ENCODE measurements around the gene LSR. TPM values are rescaled to one million over a fixed set of nuclear protein-coding genes. Genes with fewer than 3 reads are reported as not detected.
A peak's percentile ranks its signal among the peaks of the same experiment; 100 is the strongest.

The LSR gene
- total and polyA plus RNA-seq, 4 donors = 2.0 to 29.4 (median 23.3) TPM

- Histone ChIP-seq H3K27ac (ENCODE audit: low read depth, low read length) (no peak overlapping the region), H3K27me3 (ENCODE audit: control insufficient read depth, insufficient read depth, low read length) (no peaks in the 10 kb centered on the region), H3K36me3 (ENCODE audit: control insufficient read depth, insufficient read depth, low read length) (peaks cover 28% of the 10 kb centered on the region), H3K4me1 (ENCODE audit: control insufficient read depth, insufficient read depth, low read length) (peaks cover 38% of the 10 kb centered on the region), H3K9me3 (ENCODE audit: control insufficient read depth, insufficient read depth, low read length) (no peaks in the 10 kb centered on the region), H3K4me3 (ENCODE audit: low read depth, low read length) (no peak overlapping the region)
- WGBS (ENCODE audit: insufficient coverage) = 94% methylated on average over 8 of the region's 10 CpGs
- no peak for DNase-seq (ENCODE audit: low read depth in 4 of 6, low spot score in 6 of 6)
These were observed 17.2 kb downstream of the LSR start for GRCh38 chr19:35265900-35266519.

GRCh38 chr19:35266520-35267352 lies 17.9 kb downstream of the LSR start:
- no peaks in the 10 kb centered on the region for H3K9me3 ChIP-seq (ENCODE audit: control insufficient read depth, insufficient read depth, low read length)
- 32% methylated on average over 28 of the region's 39 CpGs for WGBS (ENCODE audit: insufficient coverage)
- H3K4me1 ChIP-seq (ENCODE audit: control insufficient read depth, insufficient read depth, low read length) = peaks cover 44% of the 10 kb centered on the region
- peak overlapping the region; percentile 87 for H3K27ac ChIP-seq (ENCODE audit: low read depth, low read length)
- peak overlapping the region; percentile 71 for H3K4me3 ChIP-seq (ENCODE audit: low read depth, low read length)
- H3K36me3 ChIP-seq (ENCODE audit: control insufficient read depth, insufficient read depth, low read length) = peaks cover 35% of the 10 kb centered on the region
- DNase-seq (ENCODE audit: low read depth in 4 of 6, low spot score in 6 of 6) = no peak
- H3K27me3 ChIP-seq (ENCODE audit: control insufficient read depth, insufficient read depth, low read length) = no peaks in the 10 kb centered on the region

- Histone ChIP-seq H3K36me3 (ENCODE audit: control insufficient read depth, insufficient read depth, low read length) (peaks cover 42% of the 10 kb centered on the region), H3K4me1 (ENCODE audit: control insufficient read depth, insufficient read depth, low read length) (peaks cover 38% of the 10 kb centered on the region), H3K27me3 (ENCODE audit: control insufficient read depth, insufficient read depth, low read length) (no peaks in the 10 kb centered on the region), H3K27ac (ENCODE audit: low read depth, low read length) (peak overlapping the region; percentile 87), H3K9me3 (ENCODE audit: control insufficient read depth, insufficient read depth, low read length) (no peaks in the 10 kb centered on the region), H3K4me3 (ENCODE audit: low read depth, low read length) (peak overlapping the region; percentile 71)
- under 1% methylated on average over 31 of the region's 40 CpGs for WGBS (ENCODE audit: insufficient coverage)
- peak in 3 of 6 donors; percentile 13 to 23 (median 15) for DNase-seq (ENCODE audit: low read depth in 4 of 6, low spot score in 6 of 6)
These were observed 18.6 kb downstream of the LSR start for GRCh38 chr19:35267353-35267817.

GRCh38 chr19:35267818-35268535 lies 19.2 kb downstream of the LSR start:
- Histone ChIP-seq H3K36me3 (ENCODE audit: control insufficient read depth, insufficient read depth, low read length) (peaks cover 48% of the 10 kb centered on the region), H3K4me3 (ENCODE audit: low read depth, low read length) (peak overlapping the region; percentile 71), H3K27me3 (ENCODE audit: control insufficient read depth, insufficient read depth, low read length) (no peaks in the 10 kb centered on the region), H3K9me3 (ENCODE audit: control insufficient read depth, insufficient read depth, low read length) (no peaks in the 10 kb centered on the region), H3K27ac (ENCODE audit: low read depth, low read length) (peak overlapping the region; percentile 87), H3K4me1 (ENCODE audit: control insufficient read depth, insufficient read depth, low read length) (peaks cover 36% of the 10 kb centered on the region)
- WGBS (ENCODE audit: insufficient coverage) = 0% methylated on average over 95 of the region's 100 CpGs
- peak; percentile 38 to 94 (median 70) for DNase-seq (ENCODE audit: low read depth in 4 of 6, low spot score in 6 of 6)

- under 1% methylated on average over 104 of the region's 126 CpGs for WGBS (ENCODE audit: insufficient coverage)
- Histone ChIP-seq H3K27me3 (ENCODE audit: control insufficient read depth, insufficient read depth, low read length) (no peaks in the 10 kb centered on the region), H3K27ac (ENCODE audit: low read depth, low read length) (peak within 1 kb of the TSS; percentile 87), H3K36me3 (ENCODE audit: control insufficient read depth, insufficient read depth, low read length) (peaks cover 56% of the 10 kb centered on the region), H3K9me3 (ENCODE audit: control insufficient read depth, insufficient read depth, low read length) (no peaks in the 10 kb centered on the region), H3K4me3 (ENCODE audit: low read depth, low read length) (peak within 1 kb of the TSS; percentile 71), H3K4me1 (ENCODE audit: control insufficient read depth, insufficient read depth, low read length) (peaks cover 36% of the 10 kb centered on the region)
- peak in 5 of 6 donors; percentile 46 to 92 (median 59) for DNase-seq (ENCODE audit: low read depth in 4 of 6, low spot score in 6 of 6)
These were observed 20.0 kb downstream of the LSR start, which contains the start of gene USF2 for GRCh38 chr19:35268536-35269437. USF2 (plus strand) TSS chr19:35268962; CDS start chr19:35269102, 140 bp downstream.

- no peak overlapping the region for H3K27ac ChIP-seq (ENCODE audit: low read depth, low read length)
- peak; percentile 35 to 91 (median 55) for DNase-seq (ENCODE audit: low read depth in 4 of 6, low spot score in 6 of 6)
- H3K9me3 ChIP-seq (ENCODE audit: control insufficient read depth, insufficient read depth, low read length) = no peaks in the 10 kb centered on the region
- peaks cover 64% of the 10 kb centered on the region for H3K36me3 ChIP-seq (ENCODE audit: control insufficient read depth, insufficient read depth, low read length)
- no peak overlapping the region for H3K4me3 ChIP-seq (ENCODE audit: low read depth, low read length)
- no peaks in the 10 kb centered on the region for H3K27me3 ChIP-seq (ENCODE audit: control insufficient read depth, insufficient read depth, low read length)
- peaks cover 36% of the 10 kb centered on the region for H3K4me1 ChIP-seq (ENCODE audit: control insufficient read depth, insufficient read depth, low read length)
- WGBS (ENCODE audit: insufficient coverage) = 2% methylated on average over 64 of the region's 66 CpGs
These were observed 20.8 kb downstream of the LSR start for GRCh38 chr19:35269438-35270117.

GRCh38 chr19:35270381-35270811 lies 21.6 kb downstream of the LSR start:
- no peaks in the 10 kb centered on the region for H3K27me3 ChIP-seq (ENCODE audit: control insufficient read depth, insufficient read depth, low read length)
- H3K36me3 ChIP-seq (ENCODE audit: control insufficient read depth, insufficient read depth, low read length) = peaks cover 68% of the 10 kb centered on the region
- no peak for DNase-seq (ENCODE audit: low read depth in 4 of 6, low spot score in 6 of 6)
- no peaks in the 10 kb centered on the region for H3K9me3 ChIP-seq (ENCODE audit: control insufficient read depth, insufficient read depth, low read length)
- H3K27ac ChIP-seq (ENCODE audit: low read depth, low read length) = no peak overlapping the region
- 94% methylated on average over 3 of the region's 16 CpGs for whole genome bisulfite sequencing (ENCODE audit: insufficient coverage)
- H3K4me1 ChIP-seq (ENCODE audit: control insufficient read depth, insufficient read depth, low read length) = peaks cover 36% of the 10 kb centered on the region
- no peak overlapping the region for H3K4me3 ChIP-seq (ENCODE audit: low read depth, low read length)

- WGBS (ENCODE audit: insufficient coverage) = 86% methylated on average over 6 of the region's 7 CpGs
- H3K27ac ChIP-seq (ENCODE audit: low read depth, low read length) = no peak overlapping the region
- H3K36me3 ChIP-seq (ENCODE audit: control insufficient read depth, insufficient read depth, low read length) = peaks cover 69% of the 10 kb centered on the region
- H3K4me1 ChIP-seq (ENCODE audit: control insufficient read depth, insufficient read depth, low read length) = peaks cover 29% of the 10 kb centered on the region
- no peaks in the 10 kb centered on the region for H3K27me3 ChIP-seq (ENCODE audit: control insufficient read depth, insufficient read depth, low read length)
- H3K4me3 ChIP-seq (ENCODE audit: low read depth, low read length) = no peak overlapping the region
- H3K9me3 ChIP-seq (ENCODE audit: control insufficient read depth, insufficient read depth, low read length) = no peaks in the 10 kb centered on the region
- DNase-seq (ENCODE audit: low read depth in 4 of 6, low spot score in 6 of 6) = no peak
These were observed 22.7 kb downstream of the LSR start for GRCh38 chr19:35271546-35271945.
